SK-N-SH treated with all-trans-retinoic acid at 6 μM for 48 hours (cell line): Measurements from ENCODE around the gene USH2A.

ENCODE experiments used
- ATAC-seq: fragments of 200-7000 bp; cut with Tn5 transposase; 3 replicates; pipeline ENCODE4 v1.9.1; 2020; ENCODE audit warnings: mild to moderate bottlenecking, moderate library complexity
- CSDC2 ChIP-seq: fragments of 250-450 bp; sonication (Bioruptor Pico); IDR thresholded peaks from 2 replicates; pipeline ENCODE4 v1.5.0; 2020; ENCODE audit warnings: mild to moderate bottlenecking, moderate library complexity
- ESRRG ChIP-seq: fragments of 250-450 bp; sonication (Bioruptor Pico); IDR thresholded peaks from 2 replicates; pipeline ENCODE4 v1.6.1; 2021; ENCODE audit warnings: mild to moderate bottlenecking
- OSR1 ChIP-seq: fragments of 250-450 bp; sonication (Bioruptor Pico); IDR thresholded peaks from 2 replicates; pipeline ENCODE4 v1.8.0; 2022; ENCODE audit warnings: moderate library complexity, mild to moderate bottlenecking, inconsistent platforms
- POU6F1 ChIP-seq: fragments of 250-450 bp; sonication (Bioruptor Pico); IDR thresholded peaks from 2 replicates; pipeline ENCODE4 v1.8.0; 2021; ENCODE audit warnings: low read depth, mild to moderate bottlenecking, moderate library complexity, borderline replicate concordance
- PPARA ChIP-seq: fragments of 250-450 bp; sonication (Bioruptor Pico); IDR thresholded peaks from 2 replicates; pipeline ENCODE4 v1.5.0; 2020; ENCODE audit warnings: mild to moderate bottlenecking, borderline replicate concordance
- RARB ChIP-seq: fragments of 250-450 bp; sonication (Bioruptor Pico); IDR thresholded peaks from 2 replicates; pipeline ENCODE4 v1.8.0; 2021; ENCODE audit warnings: mild to moderate bottlenecking, moderate library complexity
- SNAI2 ChIP-seq: fragments of 250-450 bp; sonication (Bioruptor Pico); IDR thresholded peaks from 2 replicates; pipeline ENCODE4 v1.5.0; 2020; ENCODE audit warnings: mild to moderate bottlenecking, moderate library complexity
- TCF4 ChIP-seq: fragments of 250-450 bp; sonication (Bioruptor Pico); IDR thresholded peaks from 2 replicates; pipeline ENCODE4 v1.8.0; 2021; ENCODE audit warnings: mild to moderate bottlenecking, moderate library complexity, borderline replicate concordance
- TOX ChIP-seq: fragments of 250-450 bp; sonication (Bioruptor Pico); IDR thresholded peaks from 2 replicates; pipeline ENCODE4 v1.8.0; 2021; ENCODE audit warnings: mild to moderate bottlenecking, moderate library complexity, borderline replicate concordance
- ZC3H10 ChIP-seq: fragments of 250-450 bp; sonication (Bioruptor Pico); IDR thresholded peaks from 2 replicates; pipeline ENCODE4 v1.5.1; 2021; ENCODE audit warnings: mild to moderate bottlenecking, moderate library complexity
- ZFP30 ChIP-seq: fragments of 450-650 bp; formaldehyde crosslinking; IDR thresholded peaks from 2 replicates; pipeline ENCODE4 v1.5.0; 2022; ENCODE audit warnings: mild to moderate bottlenecking, moderate library complexity
- ZNF565 ChIP-seq: fragments of 450-650 bp; formaldehyde crosslinking; conservative IDR thresholded peaks from 2 replicates; pipeline ENCODE4 v1.5.0; 2020; ENCODE audit warnings: low read depth, mild to moderate bottlenecking, moderate library complexity
- ZNF70 ChIP-seq: fragments of 450-650 bp; formaldehyde crosslinking; IDR thresholded peaks from 2 replicates; pipeline ENCODE4 v1.5.0; 2020; ENCODE audit warnings: mild to moderate bottlenecking, moderate library complexity
- TF ChIP-seq, protein P1 (sequence below): fragments of 250-450 bp; sonication (Bioruptor Pico); IDR thresholded peaks from 2 replicates; pipeline ENCODE4 v1.5.0; 2020; ENCODE audit warnings: mild to moderate bottlenecking, moderate library complexity
- TF ChIP-seq, protein P2 (sequence below): fragments of 250-450 bp; sonication (Bioruptor Pico); IDR thresholded peaks from 2 replicates; pipeline ENCODE4 v1.8.0; 2020; ENCODE audit warnings: mild to moderate bottlenecking, moderate library complexity, borderline replicate concordance
- TF ChIP-seq, protein P3 (sequence below): fragments of 250-450 bp; sonication (Bioruptor Pico); IDR thresholded peaks from 2 replicates; pipeline ENCODE4 v1.5.1; 2020; ENCODE audit warnings: low read depth, mild to moderate bottlenecking, moderate library complexity

The USH2A gene

DNA sequence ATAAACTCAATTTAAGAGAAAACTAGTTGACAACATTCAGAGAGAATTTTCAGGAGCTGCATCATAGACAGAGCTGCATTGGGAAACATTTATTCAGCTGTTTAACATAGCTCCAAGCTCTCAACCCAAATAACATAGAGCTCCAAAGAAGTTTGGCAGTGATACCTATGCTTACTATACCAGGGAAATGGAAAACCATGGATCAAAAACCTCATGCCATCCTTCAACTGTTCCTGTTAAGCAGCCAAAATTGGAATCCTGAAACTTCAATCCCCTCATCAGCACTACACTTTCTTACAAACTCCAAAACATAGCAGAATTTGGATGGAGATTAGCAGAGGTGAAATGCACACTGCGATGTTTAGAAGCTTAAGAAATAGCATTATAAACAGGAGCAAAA, 164.4 kb downstream of the USH2A start:
- TF ChIP-seq, protein P1, sequence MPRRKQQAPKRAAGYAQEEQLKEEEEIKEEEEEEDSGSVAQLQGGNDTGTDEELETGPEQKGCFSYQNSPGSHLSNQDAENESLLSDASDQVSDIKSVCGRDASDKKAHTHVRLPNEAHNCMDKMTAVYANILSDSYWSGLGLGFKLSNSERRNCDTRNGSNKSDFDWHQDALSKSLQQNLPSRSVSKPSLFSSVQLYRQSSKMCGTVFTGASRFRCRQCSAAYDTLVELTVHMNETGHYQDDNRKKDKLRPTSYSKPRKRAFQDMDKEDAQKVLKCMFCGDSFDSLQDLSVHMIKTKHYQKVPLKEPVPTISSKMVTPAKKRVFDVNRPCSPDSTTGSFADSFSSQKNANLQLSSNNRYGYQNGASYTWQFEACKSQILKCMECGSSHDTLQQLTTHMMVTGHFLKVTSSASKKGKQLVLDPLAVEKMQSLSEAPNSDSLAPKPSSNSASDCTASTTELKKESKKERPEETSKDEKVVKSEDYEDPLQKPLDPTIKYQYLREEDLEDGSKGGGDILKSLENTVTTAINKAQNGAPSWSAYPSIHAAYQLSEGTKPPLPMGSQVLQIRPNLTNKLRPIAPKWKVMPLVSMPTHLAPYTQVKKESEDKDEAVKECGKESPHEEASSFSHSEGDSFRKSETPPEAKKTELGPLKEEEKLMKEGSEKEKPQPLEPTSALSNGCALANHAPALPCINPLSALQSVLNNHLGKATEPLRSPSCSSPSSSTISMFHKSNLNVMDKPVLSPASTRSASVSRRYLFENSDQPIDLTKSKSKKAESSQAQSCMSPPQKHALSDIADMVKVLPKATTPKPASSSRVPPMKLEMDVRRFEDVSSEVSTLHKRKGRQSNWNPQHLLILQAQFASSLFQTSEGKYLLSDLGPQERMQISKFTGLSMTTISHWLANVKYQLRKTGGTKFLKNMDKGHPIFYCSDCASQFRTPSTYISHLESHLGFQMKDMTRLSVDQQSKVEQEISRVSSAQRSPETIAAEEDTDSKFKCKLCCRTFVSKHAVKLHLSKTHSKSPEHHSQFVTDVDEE (CRISPR knock-in tag): no peak
- TF ChIP-seq TOX (CRISPR knock-in tag) (no peak), OSR1 (no peak)
- ATAC-seq: no peak

GRCh38 chr1:216258386-216258785, 164.9 kb downstream of the USH2A start:
- TF ChIP-seq, protein P2, sequence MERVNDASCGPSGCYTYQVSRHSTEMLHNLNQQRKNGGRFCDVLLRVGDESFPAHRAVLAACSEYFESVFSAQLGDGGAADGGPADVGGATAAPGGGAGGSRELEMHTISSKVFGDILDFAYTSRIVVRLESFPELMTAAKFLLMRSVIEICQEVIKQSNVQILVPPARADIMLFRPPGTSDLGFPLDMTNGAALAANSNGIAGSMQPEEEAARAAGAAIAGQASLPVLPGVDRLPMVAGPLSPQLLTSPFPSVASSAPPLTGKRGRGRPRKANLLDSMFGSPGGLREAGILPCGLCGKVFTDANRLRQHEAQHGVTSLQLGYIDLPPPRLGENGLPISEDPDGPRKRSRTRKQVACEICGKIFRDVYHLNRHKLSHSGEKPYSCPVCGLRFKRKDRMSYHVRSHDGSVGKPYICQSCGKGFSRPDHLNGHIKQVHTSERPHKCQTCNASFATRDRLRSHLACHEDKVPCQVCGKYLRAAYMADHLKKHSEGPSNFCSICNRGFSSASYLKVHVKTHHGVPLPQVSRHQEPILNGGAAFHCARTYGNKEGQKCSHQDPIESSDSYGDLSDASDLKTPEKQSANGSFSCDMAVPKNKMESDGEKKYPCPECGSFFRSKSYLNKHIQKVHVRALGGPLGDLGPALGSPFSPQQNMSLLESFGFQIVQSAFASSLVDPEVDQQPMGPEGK (CRISPR knock-in tag): no peak
- TF ChIP-seq RARB (CRISPR knock-in tag) (no peak), POU6F1 (CRISPR knock-in tag) (no peak), SNAI2 (CRISPR knock-in tag) (no peak), ZNF70 (no peak), PPARA (CRISPR knock-in tag) (no peak), ESRRG (CRISPR knock-in tag) (no peak), OSR1 (no peak), TCF4 (CRISPR knock-in tag) (no peak)
- TF ChIP-seq, protein P1 (CRISPR knock-in tag): no peak
- TF ChIP-seq, all 23 proteins: peak for 0
- no peak for ATAC-seq

DNA sequence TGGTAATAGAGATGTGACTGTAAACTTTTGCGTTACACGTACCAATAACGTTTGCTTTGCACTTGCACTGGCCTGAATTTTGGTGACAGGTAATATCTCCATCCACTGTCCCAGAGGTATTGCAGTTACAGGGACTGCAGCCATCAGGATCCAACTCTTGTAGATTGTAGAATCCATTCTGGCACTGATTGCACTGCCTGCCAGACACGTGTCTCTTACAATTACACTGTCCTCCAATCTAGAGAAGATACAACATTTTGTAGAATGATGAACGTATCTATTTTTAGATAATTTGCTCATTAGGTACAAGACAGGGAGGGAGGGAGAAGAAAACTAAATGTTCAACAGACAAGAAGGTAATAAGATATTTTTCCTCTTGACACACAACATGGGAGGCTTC, 172.4 kb downstream of the USH2A start:
- TF ChIP-seq CSDC2 (CRISPR knock-in tag) (no peak), ZFP30 (CRISPR knock-in tag) (no peak)
- no peak for ATAC-seq

DNA sequence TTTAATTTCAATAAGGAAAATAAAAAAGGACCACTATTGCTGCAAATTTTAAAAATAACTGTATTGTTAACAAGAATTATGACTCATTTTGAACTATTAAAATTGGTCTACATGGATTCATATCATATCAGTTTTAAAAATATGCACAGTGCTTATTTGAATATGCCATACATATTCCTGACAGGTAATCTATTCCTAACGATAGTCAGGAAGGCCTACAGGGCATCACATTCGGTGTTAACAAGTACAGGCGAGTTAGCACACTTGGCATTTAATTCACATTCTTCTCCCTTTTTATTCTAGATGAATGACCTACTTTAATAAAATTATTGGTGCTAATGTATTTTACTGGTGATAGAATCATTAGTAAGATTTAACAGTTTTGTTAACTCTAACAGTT, 174.6 kb downstream of the USH2A start:
- no peak for ATAC-seq
- no peak for TF ChIP-seq CSDC2 (CRISPR knock-in tag)
- no peak for TF ChIP-seq SNAI2 (CRISPR knock-in tag)
- TF ChIP-seq ZNF565 (CRISPR knock-in tag): no peak
- no peak for TF ChIP-seq POU6F1 (CRISPR knock-in tag)

DNA sequence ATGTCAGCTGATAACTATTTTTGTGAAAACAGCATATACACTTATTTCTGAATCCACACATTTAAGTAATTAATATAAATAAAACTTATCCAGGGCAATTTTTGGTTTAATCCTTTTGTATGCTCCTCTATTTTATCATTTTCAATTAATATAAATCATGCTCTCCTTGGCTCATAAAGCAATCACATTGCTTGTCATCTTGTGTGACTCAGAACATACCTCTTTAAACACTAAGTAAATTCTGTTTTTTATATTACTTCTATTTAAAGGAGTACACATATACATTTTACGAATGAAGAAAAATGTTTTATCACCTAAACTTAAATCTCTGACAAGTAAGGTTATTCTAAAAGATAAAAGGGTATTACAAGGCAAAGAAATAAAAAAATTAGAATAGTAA, 175.3 kb downstream of the USH2A start:
- TF ChIP-seq, protein P3, sequence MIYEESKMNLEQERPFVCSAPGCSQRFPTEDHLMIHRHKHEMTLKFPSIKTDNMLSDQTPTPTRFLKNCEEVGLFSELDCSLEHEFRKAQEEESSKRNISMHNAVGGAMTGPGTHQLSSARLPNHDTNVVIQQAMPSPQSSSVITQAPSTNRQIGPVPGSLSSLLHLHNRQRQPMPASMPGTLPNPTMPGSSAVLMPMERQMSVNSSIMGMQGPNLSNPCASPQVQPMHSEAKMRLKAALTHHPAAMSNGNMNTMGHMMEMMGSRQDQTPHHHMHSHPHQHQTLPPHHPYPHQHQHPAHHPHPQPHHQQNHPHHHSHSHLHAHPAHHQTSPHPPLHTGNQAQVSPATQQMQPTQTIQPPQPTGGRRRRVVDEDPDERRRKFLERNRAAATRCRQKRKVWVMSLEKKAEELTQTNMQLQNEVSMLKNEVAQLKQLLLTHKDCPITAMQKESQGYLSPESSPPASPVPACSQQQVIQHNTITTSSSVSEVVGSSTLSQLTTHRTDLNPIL (CRISPR knock-in tag): no peak
- TF ChIP-seq ZC3H10 (CRISPR knock-in tag): 0 out of 2 replicates have a peak, but pooled peaks have one; percentile 8
- TF ChIP-seq, all 23 proteins: peak for 1
- ATAC-seq: no peak
